Stimulated activated CD8-positive, alpha-beta memory T cell treated with anti-CD3 and anti-CD28 coated beads, Interleukin-15, amount 100 ng/mL, for 48 hours (primary cell): ENCODE results near the gene ORM1.

Source experiments
- DNase-seq, 2 donors: peaks; one replicate each; pipeline ENCODE4 v3.0.0-alpha.2; 2020; ENCODE audit warnings: low read depth in 2 of 2

Gene ORM1

GRCh38 chr9:114364134-114365041, 41.5 kb downstream of the ORM1 start:
- no peak for DNase-seq

- no peak for DNase-seq
These were observed 42.3 kb downstream of the ORM1 start for GRCh38 chr9:114365194-114365593.

- no peak for DNase-seq
These were observed 43.6 kb downstream of the ORM1 start for GRCh38 chr9:114366334-114367128.

GRCh38 chr9:114367366-114367765, 44.5 kb downstream of the ORM1 start:
- no peak for DNase-seq

- no peak for DNase-seq
These were observed 45.1 kb downstream of the ORM1 start for GRCh38 chr9:114367772-114368569.

GRCh38 chr9:114369216-114370130, 46.6 kb downstream of the ORM1 start:
- DNase-seq: no peak

GRCh38 chr9:114370251-114370967, 47.5 kb downstream of the ORM1 start:
- no peak for DNase-seq

GRCh38 chr9:114370968-114371320, 48.0 kb downstream of the ORM1 start:
- no peak for DNase-seq

- no peak for DNase-seq
These were observed 48.5 kb downstream of the ORM1 start for GRCh38 chr9:114371343-114371944.

- no peak for DNase-seq
These were observed 49.3 kb downstream of the ORM1 start for GRCh38 chr9:114371973-114372917.

- DNase-seq: peak; percentile 78 to 83
These were observed 50.1 kb downstream of the ORM1 start for GRCh38 chr9:114372921-114373448.

- DNase-seq: no peak
These were observed 51.2 kb downstream of the ORM1 start for GRCh38 chr9:114373960-114374730.

GRCh38 chr9:114374936-114375335, 52.0 kb downstream of the ORM1 start:
- DNase-seq: no peak

- no peak for DNase-seq
These were observed 52.7 kb downstream of the ORM1 start for GRCh38 chr9:114375386-114376175.
